B cell (primary cell): ENCODE results near the gene CLCN2. TPM values are rescaled to one million over a fixed set of nuclear protein-coding genes. Genes with fewer than 3 reads are reported as not detected.

Source experiments
- ATAC-seq: fragments of 200-7000 bp; cut with Tn5 transposase; one replicate; pipeline ENCODE4 v1.10.0; 2021; ENCODE audit warnings: low read depth, mild to moderate bottlenecking, moderate number of reproducible peaks, moderate library complexity
- CTCF ChIA-PET: fragments of 350-600 bp; sonication (Branson Sonifier 250); formaldehyde crosslinking; loops from one replicate; lab custom pipeline; 2021; ENCODE audit warnings: antibody characterized with exemption, inconsistent platforms; lab: Charles Lee
- POLR2A ChIA-PET: fragments of 350-600 bp; sonication (Branson Sonifier 250); formaldehyde crosslinking; loops from one replicate; lab custom pipeline; 2021; ENCODE audit warnings: antibody characterized with exemption; lab: Charles Lee
- DNase-seq: peaks from one replicate; pipeline ENCODE4 v3.0.0; 2013
- H2AFZ ChIP-seq: 2 replicates; pipeline ENCODE4 v1.6.1; 2012; ENCODE audit warnings: mild to moderate bottlenecking, low read depth, low read length; ENCODE audit not compliant: insufficient read depth, poor library complexity, severe bottlenecking
- H3K27ac ChIP-seq, 2 donors: 1 replicate in 1 of 2; 2 replicates in 1 of 2; pipeline ENCODE4 v1.5.1; 2012 to 2013; ENCODE audit warnings: low read length in 2 of 2, mild to moderate bottlenecking in 2 of 2, moderate library complexity in 1 of 2
- H3K27me3 ChIP-seq, 4 experiments: fragments of 200-600 bp in 1 of 4; sonication (generic) in 1 of 4; replicated peaks in 1 of 4; 1 replicate in 2 of 4; 2 replicates in 2 of 4; pipeline versions ENCODE4 v1.6.1 to v1.7.0; 2013 to 2016; ENCODE audit warnings: low read length in 3 of 4, mild to moderate bottlenecking in 2 of 4, mixed read lengths in 1 of 4, moderate library complexity in 1 of 4; ENCODE audit not compliant: insufficient read depth in 4 of 4, control insufficient read depth in 3 of 4; ENCODE audit errors: control extremely low read depth in 1 of 4
- H3K36me3 ChIP-seq, 2 experiments: replicated peaks in 1 of 2; 1 replicate in 1 of 2; 2 replicates in 1 of 2; pipeline versions ENCODE4 v1.6.1 to v1.7.1; 2013; ENCODE audit warnings: low read length in 1 of 2; ENCODE audit not compliant: insufficient read depth in 2 of 2, control insufficient read depth in 1 of 2; ENCODE audit errors: control extremely low read depth in 1 of 2, extremely low read depth in 1 of 2
- H3K4me1 ChIP-seq, 2 donors: fragments of 200-600 bp in 1 of 2; sonication (generic) in 1 of 2; 1 replicate in 1 of 2; 2 replicates in 1 of 2; pipeline versions ENCODE4 v1.5.1 to v1.6.1; 2013 to 2017; ENCODE audit warnings: low read length in 2 of 2; ENCODE audit not compliant: control insufficient read depth in 2 of 2, insufficient read depth in 2 of 2
- H3K4me2 ChIP-seq: replicated peaks from 2 replicates; pipeline ENCODE3; 2012; ENCODE audit warnings: mild to moderate bottlenecking, low read depth, low read length; ENCODE audit not compliant: poor library complexity, severe bottlenecking
- H3K4me3 ChIP-seq, 5 experiments: fragments of 200-600 bp in 1 of 5; sonication (generic) in 1 of 5; 1 replicate in 3 of 5; 2 replicates in 2 of 5; pipeline versions ENCODE4 v1.5.1 to v1.7.0; 2011 to 2016; ENCODE audit warnings: low read length in 4 of 5, mild to moderate bottlenecking in 4 of 5, low read depth in 2 of 5, control low read depth in 1 of 5, moderate library complexity in 1 of 5; ENCODE audit not compliant: insufficient read depth in 1 of 5; ENCODE audit errors: control extremely low read depth in 1 of 5, extremely low read depth in 1 of 5
- H3K79me2 ChIP-seq: fragments of 200-600 bp; sonication (generic); one replicate; pipeline ENCODE4 v1.6.0; 2016; ENCODE audit warnings: low read length; ENCODE audit not compliant: control insufficient read depth, insufficient read depth
- H3K9ac ChIP-seq: fragments of 200-600 bp; sonication (generic); 2 replicates; pipeline ENCODE4 v1.6.1; 2017; ENCODE audit warnings: mild to moderate bottlenecking, low read length, moderate library complexity
- H3K9me3 ChIP-seq, 3 donors: one replicate each; pipeline versions ENCODE4 v1.6.1 to v1.7.1; 2013; ENCODE audit warnings: low read length in 2 of 3; ENCODE audit not compliant: control insufficient read depth in 2 of 3, insufficient read depth in 1 of 3; ENCODE audit errors: control extremely low read depth in 1 of 3
- H4K20me1 ChIP-seq: 2 replicates; pipeline ENCODE4 v1.6.0; 2012; ENCODE audit warnings: mild to moderate bottlenecking, low read length; ENCODE audit not compliant: insufficient read depth, control insufficient read depth, poor library complexity, severe bottlenecking
- H3K27ac Mint-ChIP-seq: one replicate; pipeline ENCODE4 v1.8.0; 2021; ENCODE audit warnings: mixed read lengths
- H3K27me3 Mint-ChIP-seq: one replicate; pipeline ENCODE4 v1.8.0; 2021; ENCODE audit warnings: mixed read lengths
- H3K4me1 Mint-ChIP-seq: one replicate; pipeline ENCODE4 v1.8.0; 2021; ENCODE audit warnings: mixed read lengths
- H3K4me3 Mint-ChIP-seq: one replicate; pipeline ENCODE4 v1.8.0; 2021; ENCODE audit warnings: mixed read lengths
- H3K9me3 Mint-ChIP-seq: one replicate; pipeline ENCODE4 v1.8.0; 2022; ENCODE audit warnings: mixed read lengths; ENCODE audit not compliant: insufficient read depth
- EZH2 ChIP-seq: IDR thresholded peaks from 2 replicates; pipeline ENCODE4 v1.6.1; 2012; ENCODE audit warnings: borderline replicate concordance, low read depth, mild to moderate bottlenecking, moderate library complexity, low read length; ENCODE audit not compliant: insufficient read depth, poor library complexity, severe bottlenecking
- WGBS: methylation state at CpG from one replicate; pipeline ENCODE4 v1.1.5; 2013; ENCODE audit warnings: missing lambda C conversion rate; ENCODE audit not compliant: insufficient coverage; 5-methylcytosine and 5-hydroxymethylcytosine counted together
- intact Hi-C: fragments of 100-400 bp; cut with micrococcal nuclease; formaldehyde crosslinking; loops from one replicate; pipeline ENCODE4 v1.10.0; 2022
- polyA plus RNA-seq: library from polyadenylated mRNA; depleted of rRNA; stranded (reverse); fragments of >200 nt; gene quantifications from 2 replicates; pipeline ENCODE4 v1.2.3, GENCODE V29; 2012
- total RNA-seq, 2 donors: library from RNA; stranded (reverse); fragments of 120-200 nt in 1 of 2; gene quantifications; 1 replicate in 1 of 2; 2 replicates in 1 of 2; pipeline versions ENCODE4 v1.2.3 to v1.2.4, GENCODE V29; 2013 to 2022
- TF ChIP-seq, protein P1 (sequence below): fragments of 200-600 bp; IDR thresholded peaks from one replicate; pipeline ENCODE4 v1.8.0; 2022; ENCODE audit warnings: antibody characterized with exemption, mild to moderate bottlenecking

Gene CLCN2
- total and polyA plus RNA-seq, 2 donors (not counting 1 experiment from before 2014, with no cell fraction given): 6.1 to 8.1 TPM

DNA sequence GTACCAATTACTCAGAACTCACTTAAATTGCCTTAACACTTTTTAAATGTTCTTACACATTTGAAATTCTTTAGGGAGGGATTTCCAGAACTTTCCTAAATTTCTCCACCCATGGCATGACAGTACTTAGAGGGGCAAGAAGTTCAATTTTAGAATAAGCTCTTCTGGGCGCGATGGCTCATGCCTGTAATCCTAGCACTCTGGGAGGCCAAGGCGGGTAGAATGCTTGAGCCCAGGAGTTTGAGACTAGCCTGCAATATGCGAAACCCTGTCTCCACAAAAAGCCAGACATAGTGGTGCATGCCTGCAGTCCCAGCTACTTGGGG lies 13.4 kb downstream of the CLCN2 start:
- intact Hi-C loops: no loop called here
- Histone ChIP-seq H3K9me3 (no peaks in the 10 kb centered on the region), H3K4me1 (no peaks in the 10 kb centered on the region), H3K27ac (no peak overlapping the region), H3K36me3 (peaks cover 0 to 4% of the 10 kb centered on the region in 2 experiments), H3K9ac (no peak overlapping the region), H2AFZ (no peak overlapping the region), H3K79me2 (no peaks in the 10 kb centered on the region), H3K4me3 (no peak overlapping the region), H3K27me3 (no peaks in the 10 kb centered on the region), H3K4me2 (no peak overlapping the region), H4K20me1 (no peaks in the 10 kb centered on the region)
- CTCF ChIA-PET: interaction anchor here (0.6 to 1.4 kb wide), 3 partner anchors 27 to 165 kb away, joined by 3 read pairs; no protein-coding TSS in a partner anchor
- Mint-ChIP-seq H3K27ac (no peak overlapping the region), H3K4me3 (no peak overlapping the region), H3K27me3 (no peaks in the 10 kb centered on the region), H3K4me1 (no peaks in the 10 kb centered on the region), H3K9me3 (no peaks in the 10 kb centered on the region)
- ATAC-seq (no peak), DNase-seq (no peak)
- 95% methylated on average over 4 of the region's 4 CpGs for WGBS
- no peak for TF ChIP-seq EZH2
- TF ChIP-seq, protein P1, sequence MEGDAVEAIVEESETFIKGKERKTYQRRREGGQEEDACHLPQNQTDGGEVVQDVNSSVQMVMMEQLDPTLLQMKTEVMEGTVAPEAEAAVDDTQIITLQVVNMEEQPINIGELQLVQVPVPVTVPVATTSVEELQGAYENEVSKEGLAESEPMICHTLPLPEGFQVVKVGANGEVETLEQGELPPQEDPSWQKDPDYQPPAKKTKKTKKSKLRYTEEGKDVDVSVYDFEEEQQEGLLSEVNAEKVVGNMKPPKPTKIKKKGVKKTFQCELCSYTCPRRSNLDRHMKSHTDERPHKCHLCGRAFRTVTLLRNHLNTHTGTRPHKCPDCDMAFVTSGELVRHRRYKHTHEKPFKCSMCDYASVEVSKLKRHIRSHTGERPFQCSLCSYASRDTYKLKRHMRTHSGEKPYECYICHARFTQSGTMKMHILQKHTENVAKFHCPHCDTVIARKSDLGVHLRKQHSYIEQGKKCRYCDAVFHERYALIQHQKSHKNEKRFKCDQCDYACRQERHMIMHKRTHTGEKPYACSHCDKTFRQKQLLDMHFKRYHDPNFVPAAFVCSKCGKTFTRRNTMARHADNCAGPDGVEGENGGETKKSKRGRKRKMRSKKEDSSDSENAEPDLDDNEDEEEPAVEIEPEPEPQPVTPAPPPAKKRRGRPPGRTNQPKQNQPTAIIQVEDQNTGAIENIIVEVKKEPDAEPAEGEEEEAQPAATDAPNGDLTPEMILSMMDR: no peak
- POLR2A ChIA-PET: no interaction called here

GRCh38 chr3:184347321-184348056 lies 13.9 kb downstream of the CLCN2 start:
- DNase-seq (no peak), ATAC-seq (no peak)
- Histone ChIP-seq H3K4me3 (no peak overlapping the region), H4K20me1 (no peaks in the 10 kb centered on the region), H3K4me2 (no peak overlapping the region), H3K9ac (no peak overlapping the region), H3K27me3 (no peaks in the 10 kb centered on the region), H3K27ac (no peak overlapping the region), H2AFZ (no peak overlapping the region), H3K79me2 (no peaks in the 10 kb centered on the region), H3K4me1 (no peaks in the 10 kb centered on the region), H3K36me3 (peaks cover 0 to 4% of the 10 kb centered on the region in 2 experiments), H3K9me3 (no peaks in the 10 kb centered on the region)
- no peak overlapping the region for H3K4me3 Mint-ChIP-seq
- WGBS: 91% methylated on average over 10 of the region's 12 CpGs
- ChIA-PET CTCF (interaction anchor here (0.6 to 1.4 kb wide), 3 partner anchors 28 to 166 kb away, joined by 3 read pairs; no protein-coding TSS in a partner anchor), POLR2A (no interaction called here)
- H3K27me3 Mint-ChIP-seq: no peaks in the 10 kb centered on the region
- TF ChIP-seq, protein P1: no peak
- no peak for TF ChIP-seq EZH2
- no peak overlapping the region for H3K27ac Mint-ChIP-seq
- intact Hi-C loops: no loop called here
- no peaks in the 10 kb centered on the region for H3K4me1 Mint-ChIP-seq
- H3K9me3 Mint-ChIP-seq: no peaks in the 10 kb centered on the region
